Ishikawa (cell line): Measurements from ENCODE around the gene DGKG.

Source experiments
- CEBPB ChIP-seq: IDR thresholded peaks from 2 replicates; pipeline ENCODE4 v1.6.1; 2012
- CREB1 ChIP-seq: IDR thresholded peaks from 2 replicates; pipeline ENCODE4 v1.6.1; 2012; ENCODE audit warnings: low read depth
- EGR1 ChIP-seq: IDR thresholded peaks from 2 replicates; pipeline ENCODE4 v1.6.1; 2012
- EP300 ChIP-seq: IDR thresholded peaks from 2 replicates; pipeline ENCODE4 v1.6.1; 2012; ENCODE audit warnings: borderline replicate concordance
- FOXM1 ChIP-seq: IDR thresholded peaks from 2 replicates; pipeline ENCODE4 v1.6.1; 2012; ENCODE audit warnings: low read depth, borderline replicate concordance
- NFIC ChIP-seq: IDR thresholded peaks from 2 replicates; pipeline ENCODE4 v1.6.1; 2012
- RAD21 ChIP-seq: IDR thresholded peaks from 2 replicates; pipeline ENCODE4 v1.6.1; 2012; ENCODE audit warnings: low read depth
- TAF1 ChIP-seq: IDR thresholded peaks from 2 replicates; pipeline ENCODE4 v1.6.1; 2012; ENCODE audit warnings: low read depth, mild to moderate bottlenecking
- TCF12 ChIP-seq: IDR thresholded peaks from 2 replicates; pipeline ENCODE4 v1.6.1; 2012; ENCODE audit warnings: low read depth
- TEAD4 ChIP-seq: IDR thresholded peaks from 2 replicates; pipeline ENCODE4 v1.6.1; 2012
- YY1 ChIP-seq: IDR thresholded peaks from 2 replicates; pipeline ENCODE4 v1.6.1; 2012; ENCODE audit warnings: low read depth
- ZBTB7A ChIP-seq: IDR thresholded peaks from 2 replicates; pipeline ENCODE4 v1.6.1; 2012; ENCODE audit warnings: low read depth
- TF ChIP-seq, protein P1 (sequence below): IDR thresholded peaks from 2 replicates; pipeline ENCODE4 v1.6.1; 2012
- TF ChIP-seq, protein P2 (sequence below): IDR thresholded peaks from 2 replicates; pipeline ENCODE4 v1.6.1; 2012
- TF ChIP-seq, protein P3 (sequence below): IDR thresholded peaks from 2 replicates; pipeline ENCODE4 v1.6.1; 2012; ENCODE audit warnings: low read depth, mild to moderate bottlenecking

DGKG gene

DNA sequence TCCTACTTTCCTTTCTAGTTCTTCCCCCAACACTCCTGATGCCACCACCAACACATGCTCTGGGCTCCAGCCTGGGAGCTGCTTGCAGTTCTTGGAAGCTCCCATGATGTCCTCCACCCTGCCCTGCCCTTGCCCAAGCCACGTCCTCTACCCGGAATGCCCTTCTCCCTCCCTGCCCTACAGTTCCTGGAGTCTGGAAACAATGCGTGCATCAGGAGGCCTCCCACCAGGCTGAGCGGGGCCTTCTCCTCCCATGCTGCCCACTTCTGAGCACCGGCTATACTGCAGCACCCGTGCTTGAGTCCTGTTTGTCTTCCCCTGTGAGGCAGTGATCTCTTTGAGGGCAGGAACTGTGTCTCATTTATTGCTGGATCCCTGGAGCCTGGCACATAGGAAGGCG lies 44.6 kb downstream of the DGKG start:
- TF ChIP-seq CREB1 = no peak
- TF ChIP-seq TEAD4 = no peak
- TF ChIP-seq YY1 = no peak
- TF ChIP-seq EP300 = no peak
- no peak for TF ChIP-seq TAF1
- TF ChIP-seq, protein P1, sequence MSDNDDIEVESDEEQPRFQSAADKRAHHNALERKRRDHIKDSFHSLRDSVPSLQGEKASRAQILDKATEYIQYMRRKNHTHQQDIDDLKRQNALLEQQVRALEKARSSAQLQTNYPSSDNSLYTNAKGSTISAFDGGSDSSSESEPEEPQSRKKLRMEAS = no peak
- no peak for TF ChIP-seq CEBPB
- TF ChIP-seq, protein P2, sequence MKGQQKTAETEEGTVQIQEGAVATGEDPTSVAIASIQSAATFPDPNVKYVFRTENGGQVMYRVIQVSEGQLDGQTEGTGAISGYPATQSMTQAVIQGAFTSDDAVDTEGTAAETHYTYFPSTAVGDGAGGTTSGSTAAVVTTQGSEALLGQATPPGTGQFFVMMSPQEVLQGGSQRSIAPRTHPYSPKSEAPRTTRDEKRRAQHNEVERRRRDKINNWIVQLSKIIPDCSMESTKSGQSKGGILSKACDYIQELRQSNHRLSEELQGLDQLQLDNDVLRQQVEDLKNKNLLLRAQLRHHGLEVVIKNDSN = no peak
- no peak for TF ChIP-seq EGR1
- no peak for TF ChIP-seq FOXM1
- TF ChIP-seq NFIC = no peak
- TF ChIP-seq, protein P3, sequence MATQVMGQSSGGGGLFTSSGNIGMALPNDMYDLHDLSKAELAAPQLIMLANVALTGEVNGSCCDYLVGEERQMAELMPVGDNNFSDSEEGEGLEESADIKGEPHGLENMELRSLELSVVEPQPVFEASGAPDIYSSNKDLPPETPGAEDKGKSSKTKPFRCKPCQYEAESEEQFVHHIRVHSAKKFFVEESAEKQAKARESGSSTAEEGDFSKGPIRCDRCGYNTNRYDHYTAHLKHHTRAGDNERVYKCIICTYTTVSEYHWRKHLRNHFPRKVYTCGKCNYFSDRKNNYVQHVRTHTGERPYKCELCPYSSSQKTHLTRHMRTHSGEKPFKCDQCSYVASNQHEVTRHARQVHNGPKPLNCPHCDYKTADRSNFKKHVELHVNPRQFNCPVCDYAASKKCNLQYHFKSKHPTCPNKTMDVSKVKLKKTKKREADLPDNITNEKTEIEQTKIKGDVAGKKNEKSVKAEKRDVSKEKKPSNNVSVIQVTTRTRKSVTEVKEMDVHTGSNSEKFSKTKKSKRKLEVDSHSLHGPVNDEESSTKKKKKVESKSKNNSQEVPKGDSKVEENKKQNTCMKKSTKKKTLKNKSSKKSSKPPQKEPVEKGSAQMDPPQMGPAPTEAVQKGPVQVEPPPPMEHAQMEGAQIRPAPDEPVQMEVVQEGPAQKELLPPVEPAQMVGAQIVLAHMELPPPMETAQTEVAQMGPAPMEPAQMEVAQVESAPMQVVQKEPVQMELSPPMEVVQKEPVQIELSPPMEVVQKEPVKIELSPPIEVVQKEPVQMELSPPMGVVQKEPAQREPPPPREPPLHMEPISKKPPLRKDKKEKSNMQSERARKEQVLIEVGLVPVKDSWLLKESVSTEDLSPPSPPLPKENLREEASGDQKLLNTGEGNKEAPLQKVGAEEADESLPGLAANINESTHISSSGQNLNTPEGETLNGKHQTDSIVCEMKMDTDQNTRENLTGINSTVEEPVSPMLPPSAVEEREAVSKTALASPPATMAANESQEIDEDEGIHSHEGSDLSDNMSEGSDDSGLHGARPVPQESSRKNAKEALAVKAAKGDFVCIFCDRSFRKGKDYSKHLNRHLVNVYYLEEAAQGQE = no peak
- TF ChIP-seq RAD21 = no peak
- no peak for TF ChIP-seq ZBTB7A
- no peak for TF ChIP-seq TCF12

DNA sequence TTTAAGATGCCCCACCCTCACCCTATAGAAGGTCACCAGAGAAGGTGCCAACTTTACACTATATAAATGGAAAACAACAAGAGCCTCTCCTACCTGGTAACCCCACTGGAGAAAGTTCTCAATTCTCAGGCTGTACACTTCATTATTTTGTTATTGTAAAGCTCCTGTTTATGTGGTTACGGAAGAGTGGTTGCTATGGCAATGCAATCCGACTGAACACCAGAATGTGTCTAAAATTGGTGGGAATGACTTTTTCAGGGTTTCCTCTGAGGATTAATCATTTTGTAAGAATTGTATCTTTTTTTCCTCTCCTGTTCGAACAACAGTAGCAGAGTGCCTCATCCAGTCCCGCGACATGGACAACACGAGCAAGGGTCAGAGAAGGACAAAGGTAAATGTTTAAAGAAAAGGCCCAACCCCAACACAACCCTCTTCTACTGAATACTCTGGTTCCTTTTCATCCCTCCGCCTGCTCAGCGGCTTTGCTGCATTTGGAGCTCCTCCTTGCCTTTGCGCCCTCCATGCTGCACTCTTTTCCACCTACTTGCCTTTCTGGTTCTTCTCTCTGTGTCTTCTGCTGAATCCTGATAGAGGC lies 45.3 kb downstream of the DGKG start:
- TF ChIP-seq, protein P3 = no peak
- TF ChIP-seq CREB1 (no peak), EGR1 (no peak), NFIC (no peak), TCF12 (no peak), EP300 (no peak), RAD21 (no peak), CEBPB (no peak), ZBTB7A (no peak), FOXM1 (no peak), YY1 (no peak), TAF1 (no peak), TEAD4 (no peak)
- TF ChIP-seq, protein P1 = no peak
- TF ChIP-seq, protein P2 = no peak

DNA sequence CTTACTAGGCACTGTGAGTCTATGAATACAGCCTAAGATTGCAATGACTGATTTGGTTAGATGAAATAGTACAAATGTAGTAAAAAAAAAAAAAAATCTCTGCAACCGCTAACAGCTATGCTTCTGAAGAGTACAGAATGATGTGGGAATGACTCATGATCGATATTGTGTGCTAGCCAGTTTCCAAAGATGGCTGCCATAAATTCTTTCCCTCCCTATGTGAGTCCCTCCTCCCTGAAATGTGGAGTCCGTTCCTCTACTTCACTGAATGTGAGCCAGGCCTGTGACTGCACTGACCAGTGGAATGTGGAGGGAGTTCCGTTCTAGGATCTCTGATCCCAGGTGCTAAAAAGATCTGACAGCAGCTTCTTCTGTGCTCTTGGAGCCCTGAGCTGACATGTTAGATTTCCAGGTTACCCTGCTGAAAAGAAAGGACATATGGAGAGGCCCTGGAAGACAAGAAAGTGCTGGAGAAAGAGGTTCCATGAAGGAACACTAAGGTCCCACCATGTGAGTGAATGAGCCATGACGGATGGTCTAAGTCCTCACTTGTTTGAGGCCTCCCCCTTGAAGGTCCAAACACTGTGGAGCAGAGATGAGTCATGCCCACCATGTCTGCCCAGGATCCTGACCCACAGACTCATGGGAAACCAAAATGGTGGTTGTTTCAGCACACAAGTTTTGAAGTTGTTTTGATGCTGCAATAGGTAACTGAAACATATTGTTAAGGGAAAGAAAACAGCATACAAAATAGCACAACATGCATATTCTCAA lies 46.3 kb downstream of the DGKG start:
- TF ChIP-seq TAF1 (no peak), TEAD4 (no peak), EP300 (no peak), NFIC (no peak), RAD21 (no peak), YY1 (no peak), CEBPB (no peak), TCF12 (no peak), FOXM1 (no peak), EGR1 (no peak), CREB1 (no peak)
- TF ChIP-seq, protein P3 = no peak

- no peak for TF ChIP-seq TCF12
- TF ChIP-seq, protein P2 = no peak
- TF ChIP-seq ZBTB7A = no peak
- no peak for TF ChIP-seq NFIC
- TF ChIP-seq, protein P1 = no peak
- TF ChIP-seq RAD21 = no peak
- TF ChIP-seq CEBPB = no peak
- TF ChIP-seq EP300 = no peak
- no peak for TF ChIP-seq TAF1
- no peak for TF ChIP-seq FOXM1
- TF ChIP-seq YY1 = no peak
- no peak for TF ChIP-seq CREB1
- TF ChIP-seq, protein P3 = no peak
- no peak for TF ChIP-seq EGR1
Observed at GRCh38 chr3:186314896-186315295, 47.1 kb downstream of the DGKG start.
